Chondrocyte (in vitro differentiated cells): ENCODE measurements around the gene MRPL45. TPM values are rescaled to one million over a fixed set of nuclear protein-coding genes. Genes with fewer than 3 reads are reported as not detected.

Experiments
- DNase-seq: peaks from one replicate; pipeline ENCODE4 v3.0.0; 2021; ENCODE audit warnings: mixed read lengths, low spot score
- H3K27ac Mint-ChIP-seq: one replicate; pipeline ENCODE4 v1.8.0; 2021; ENCODE audit warnings: mild to moderate bottlenecking, moderate library complexity, mixed read lengths; ENCODE audit not compliant: unreplicated experiment
- H3K27me3 Mint-ChIP-seq: 2 replicates; pipeline ENCODE4 v1.8.0; 2021; ENCODE audit warnings: low read depth, mixed read lengths
- H3K36me3 Mint-ChIP-seq: 2 replicates; pipeline ENCODE4 v1.8.0; 2021; ENCODE audit warnings: low read depth, mixed read lengths
- H3K4me1 Mint-ChIP-seq: 2 replicates; pipeline ENCODE4 v1.8.0; 2021; ENCODE audit warnings: low read depth, mild to moderate bottlenecking, mixed read lengths
- H3K4me3 Mint-ChIP-seq: one replicate; pipeline ENCODE4 v1.8.0; 2021; ENCODE audit warnings: mild to moderate bottlenecking, moderate library complexity, mixed read lengths; ENCODE audit not compliant: unreplicated experiment
- H3K9me3 Mint-ChIP-seq: 2 replicates; pipeline ENCODE4 v1.8.0; 2021; ENCODE audit warnings: low read depth, mixed read lengths
- total RNA-seq: library from RNA; stranded (reverse); gene quantifications from 3 replicates; pipeline ENCODE4 v1.2.1, GENCODE V29; 2021
- TF ChIP-seq, protein P1 (sequence below): fragments of 200-600 bp; sonication (generic); IDR thresholded peaks from 2 replicates; pipeline ENCODE4 v1.5.0; 2021; ENCODE audit warnings: antibody characterized with exemption, mild to moderate bottlenecking, moderate library complexity

MRPL45 gene
- total RNA-seq, 1 donor from 2014 or later: 26.0 TPM

DNA sequence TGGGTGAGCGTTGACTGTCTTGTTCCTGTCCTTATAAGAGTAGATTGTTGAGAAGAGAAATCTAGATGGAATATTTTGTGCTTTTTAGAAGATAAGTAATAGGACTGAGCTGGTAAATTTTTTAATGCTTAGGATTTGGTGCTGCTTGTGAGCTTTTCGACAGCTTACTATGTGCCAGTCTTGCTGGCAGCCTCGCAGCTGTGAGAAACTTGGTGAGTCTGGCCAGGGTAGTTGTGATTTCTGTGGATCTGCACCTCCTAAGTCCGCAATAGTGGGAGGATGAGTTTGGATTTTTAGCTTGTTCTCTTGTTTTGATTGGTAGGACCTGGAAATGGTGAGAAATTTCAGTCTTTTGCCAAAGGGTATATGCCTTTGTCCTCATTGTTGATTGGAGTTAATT lies 58.3 kb downstream of the MRPL45 start:
- Mint-ChIP-seq H3K4me1 (peaks cover 69% of the 10 kb centered on the region), H3K9me3 (no peaks in the 10 kb centered on the region), H3K36me3 (no peaks in the 10 kb centered on the region), H3K27ac (peak overlapping the region; percentile 53), H3K4me3 (no peak overlapping the region), H3K27me3 (no peaks in the 10 kb centered on the region)
- TF ChIP-seq, protein P1, sequence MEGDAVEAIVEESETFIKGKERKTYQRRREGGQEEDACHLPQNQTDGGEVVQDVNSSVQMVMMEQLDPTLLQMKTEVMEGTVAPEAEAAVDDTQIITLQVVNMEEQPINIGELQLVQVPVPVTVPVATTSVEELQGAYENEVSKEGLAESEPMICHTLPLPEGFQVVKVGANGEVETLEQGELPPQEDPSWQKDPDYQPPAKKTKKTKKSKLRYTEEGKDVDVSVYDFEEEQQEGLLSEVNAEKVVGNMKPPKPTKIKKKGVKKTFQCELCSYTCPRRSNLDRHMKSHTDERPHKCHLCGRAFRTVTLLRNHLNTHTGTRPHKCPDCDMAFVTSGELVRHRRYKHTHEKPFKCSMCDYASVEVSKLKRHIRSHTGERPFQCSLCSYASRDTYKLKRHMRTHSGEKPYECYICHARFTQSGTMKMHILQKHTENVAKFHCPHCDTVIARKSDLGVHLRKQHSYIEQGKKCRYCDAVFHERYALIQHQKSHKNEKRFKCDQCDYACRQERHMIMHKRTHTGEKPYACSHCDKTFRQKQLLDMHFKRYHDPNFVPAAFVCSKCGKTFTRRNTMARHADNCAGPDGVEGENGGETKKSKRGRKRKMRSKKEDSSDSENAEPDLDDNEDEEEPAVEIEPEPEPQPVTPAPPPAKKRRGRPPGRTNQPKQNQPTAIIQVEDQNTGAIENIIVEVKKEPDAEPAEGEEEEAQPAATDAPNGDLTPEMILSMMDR: no peak
- DNase-seq: no peak

- peaks cover 2% of the 10 kb centered on the region for H3K36me3 Mint-ChIP-seq
- H3K27ac Mint-ChIP-seq: peak overlapping the region; percentile 91
- DNase-seq: no peak
- TF ChIP-seq, protein P1: no peak
- H3K4me1 Mint-ChIP-seq: peaks cover 77% of the 10 kb centered on the region
- H3K9me3 Mint-ChIP-seq: no peaks in the 10 kb centered on the region
- H3K4me3 Mint-ChIP-seq: no peak overlapping the region
- H3K27me3 Mint-ChIP-seq: no peaks in the 10 kb centered on the region
Measured at GRCh38 chr17:38357486-38358123, 60.6 kb downstream of the MRPL45 start.

DNA sequence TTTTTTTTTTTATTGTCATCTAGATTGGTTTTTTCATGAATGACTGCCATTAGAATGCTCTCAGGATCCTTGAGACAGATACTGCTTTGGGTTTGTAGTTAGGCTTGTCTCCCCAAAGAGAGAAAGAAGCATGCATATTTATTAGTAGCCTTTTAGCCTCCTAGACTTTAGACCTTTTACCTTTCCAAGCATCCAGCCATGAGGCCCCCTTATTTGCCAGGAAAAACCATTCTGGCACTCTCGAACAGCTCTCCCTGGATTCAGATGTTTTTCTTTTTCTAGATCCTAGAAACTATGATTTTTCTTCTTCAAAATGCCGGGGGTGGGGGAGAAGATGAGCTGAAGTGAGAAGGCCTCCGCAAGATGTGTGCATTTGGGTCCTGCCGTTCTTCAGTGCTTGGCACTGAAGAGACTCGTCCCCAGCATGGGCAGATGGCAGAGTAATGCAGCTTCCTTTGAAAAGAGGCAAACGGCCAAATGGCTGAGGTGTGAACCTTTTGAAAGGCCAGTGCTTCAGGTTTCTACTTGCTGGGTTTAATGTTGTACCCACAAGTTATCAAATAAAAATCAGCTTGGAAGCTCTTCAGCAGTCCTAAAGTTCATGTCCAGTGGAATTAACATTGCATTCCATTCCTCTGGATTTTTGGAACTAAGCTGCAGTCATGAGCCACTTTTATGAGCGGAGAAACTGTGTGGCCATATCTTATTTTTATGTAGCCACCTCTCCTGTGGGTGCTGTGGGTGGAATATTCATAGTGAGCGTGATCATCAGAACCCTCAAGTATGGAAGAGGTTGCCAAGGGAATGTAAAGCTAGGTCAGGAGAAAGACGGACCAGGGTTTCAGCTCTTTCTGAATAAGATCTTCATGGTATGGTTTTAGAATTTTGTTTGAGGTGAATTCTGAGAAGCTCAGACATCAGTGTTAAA lies 61.9 kb downstream of the MRPL45 start:
- no peaks in the 10 kb centered on the region for H3K27me3 Mint-ChIP-seq
- H3K4me1 Mint-ChIP-seq: peaks cover 67% of the 10 kb centered on the region
- DNase-seq: no peak
- H3K36me3 Mint-ChIP-seq: peaks cover 2% of the 10 kb centered on the region
- H3K9me3 Mint-ChIP-seq: no peaks in the 10 kb centered on the region
- no peak overlapping the region for H3K4me3 Mint-ChIP-seq
- TF ChIP-seq, protein P1: no peak
- H3K27ac Mint-ChIP-seq: peak overlapping the region; percentile 69

- Mint-ChIP-seq H3K27ac (peak overlapping the region; percentile 50), H3K4me3 (no peak overlapping the region), H3K27me3 (no peaks in the 10 kb centered on the region), H3K4me1 (peaks cover 42% of the 10 kb centered on the region), H3K36me3 (peaks cover 6% of the 10 kb centered on the region), H3K9me3 (no peaks in the 10 kb centered on the region)
- no peak for DNase-seq
- TF ChIP-seq, protein P1: no peak
Measured at GRCh38 chr17:38361694-38362465, 64.9 kb downstream of the MRPL45 start.

GRCh38 chr17:38363016-38363415 lies 66.0 kb downstream of the MRPL45 start:
- H3K4me3 Mint-ChIP-seq: no peak overlapping the region
- H3K27me3 Mint-ChIP-seq: no peaks in the 10 kb centered on the region
- TF ChIP-seq, protein P1: no peak
- H3K36me3 Mint-ChIP-seq: peaks cover 10% of the 10 kb centered on the region
- no peaks in the 10 kb centered on the region for H3K9me3 Mint-ChIP-seq
- no peak for DNase-seq
- no peak overlapping the region for H3K27ac Mint-ChIP-seq
- peaks cover 30% of the 10 kb centered on the region for H3K4me1 Mint-ChIP-seq
